IPS-NIHi7 (cell line): ENCODE results near the gene STX16.

Source experiments
- DNase-seq: peaks from one replicate; pipeline ENCODE4 v3.0.0; 2012; ENCODE audit warnings: mixed read lengths; ENCODE audit errors: extremely low spot score

The STX16 gene

GRCh38 chr20:58697201-58697866 lies 46.3 kb downstream of the STX16 start:
- no peak for DNase-seq

- no peak for DNase-seq
These were observed 47.0 kb downstream of the STX16 start for GRCh38 chr20:58697867-58698703.

GRCh38 chr20:58698741-58699622 lies 47.9 kb downstream of the STX16 start:
- DNase-seq: no peak

GRCh38 chr20:58699623-58700107 lies 48.6 kb downstream of the STX16 start:
- no peak for DNase-seq

GRCh38 chr20:58700121-58700821 lies 49.2 kb downstream of the STX16 start:
- no peak for DNase-seq

GRCh38 chr20:58700823-58701222 lies 49.7 kb downstream of the STX16 start:
- DNase-seq: no peak

GRCh38 chr20:58701431-58702160 lies 50.5 kb downstream of the STX16 start:
- DNase-seq: no peak

- DNase-seq: no peak
These were observed 51.1 kb downstream of the STX16 start for GRCh38 chr20:58702161-58702510.

- no peak for DNase-seq
These were observed 52.0 kb downstream of the STX16 start for GRCh38 chr20:58702859-58703648.

- peak; percentile 2 for DNase-seq
These were observed 52.8 kb downstream of the STX16 start for GRCh38 chr20:58703765-58704371.

- DNase-seq: peak; percentile 4
These were observed 54.3 kb downstream of the STX16 start for GRCh38 chr20:58705208-58705926.

GRCh38 chr20:58706150-58706892 lies 55.2 kb downstream of the STX16 start:
- peak; percentile 8 for DNase-seq

GRCh38 chr20:58706975-58707681 lies 56.0 kb downstream of the STX16 start:
- DNase-seq: no peak

- no peak for DNase-seq
These were observed 56.7 kb downstream of the STX16 start for GRCh38 chr20:58707770-58708169.

GRCh38 chr20:58708246-58708931 lies 57.3 kb downstream of the STX16 start:
- peak; percentile 8 for DNase-seq

- no peak for DNase-seq
These were observed 58.1 kb downstream of the STX16 start for GRCh38 chr20:58709013-58709702.
